A549 (cell line): Measurements from ENCODE around the gene PPP1R37.

ENCODE experiments used
- EHF ChIP-seq: fragments of 250-450 bp; sonication (Bioruptor Pico); IDR thresholded peaks from 2 replicates; pipeline ENCODE4 v1.5.0; 2020; ENCODE audit warnings: mild to moderate bottlenecking
- POLR2A ChIP-seq: IDR thresholded peaks from 2 replicates; pipeline ENCODE4 v1.6.1; 2012; ENCODE audit warnings: mild to moderate bottlenecking, low read length

DNA sequence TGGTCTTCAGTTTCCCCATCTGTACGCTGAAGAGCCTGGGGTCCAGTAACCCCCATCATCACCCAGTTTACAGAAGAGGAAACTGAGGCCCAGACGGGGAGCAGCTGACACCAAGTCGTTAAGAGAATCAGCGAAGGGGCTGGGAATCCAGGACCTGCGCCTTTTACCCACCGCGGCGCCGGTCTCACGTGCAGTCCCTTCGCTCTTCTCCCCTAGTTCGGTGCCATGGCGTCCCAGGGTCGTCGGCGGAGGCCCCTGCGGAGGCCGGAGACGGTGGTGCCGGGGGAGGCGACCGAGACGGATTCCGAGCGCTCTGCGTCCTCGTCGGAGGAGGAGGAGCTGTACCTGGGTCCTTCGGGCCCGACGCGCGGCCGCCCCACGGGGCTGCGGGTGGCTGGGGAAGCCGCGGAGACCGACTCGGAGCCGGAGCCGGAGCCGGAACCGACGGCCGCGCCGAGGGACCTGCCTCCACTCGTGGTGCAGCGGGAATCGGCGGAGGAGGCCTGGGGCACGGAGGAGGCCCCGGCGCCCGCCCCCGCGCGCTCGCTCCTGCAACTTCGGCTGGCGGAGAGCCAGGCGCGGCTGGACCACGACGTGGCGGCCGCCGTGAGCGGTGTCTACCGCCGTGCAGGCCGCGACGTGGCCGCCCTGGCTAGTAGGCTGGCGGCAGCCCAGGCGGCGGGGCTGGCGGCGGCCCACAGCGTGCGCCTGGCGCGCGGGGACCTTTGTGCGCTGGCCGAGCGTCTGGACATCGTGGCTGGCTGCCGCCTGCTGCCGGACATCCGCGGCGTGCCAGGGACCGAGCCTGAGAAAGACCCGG, 86.3 kb downstream of the PPP1R37 start:
- TF ChIP-seq POLR2A (no peak), EHF (no peak)
